ENCODE results near the gene UBTD1. TPM values are rescaled to one million over a fixed set of nuclear protein-coding genes. Genes with fewer than 3 reads are reported as not detected.

UBTD1 gene
- total RNA-seq, 2 experiments from 2014 or later: 2.1 to 2.3 TPM

Other genes with a start within 250 kb of the UBTD1 start
- 10 to 100 TPM; 27.3 to 29.8 TPM for gene ARHGAP19, start 206.3 kb upstream of the UBTD1 start, total RNA-seq
- gene FRAT1, start 179.7 kb upstream of the UBTD1 start, total RNA-seq: 1 to 10 TPM; 3.1 to 3.4 TPM
- gene FRAT2, start 164.2 kb upstream of the UBTD1 start, total RNA-seq: 1 to 10 TPM; 8.5 to 8.7 TPM
- 100 to 1,000 TPM in 1 of 2 experiments, 10 to 100 TPM in 1; 99.8 to 110 TPM for gene RRP12, start 97.6 kb upstream of the UBTD1 start, total RNA-seq
- gene PGAM1, start 72.7 kb upstream of the UBTD1 start, total RNA-seq: 1,000 to 10,000 TPM; 1,302 to 1,307 TPM
- 10 to 100 TPM; 62.5 to 63.3 TPM for gene EXOSC1, start 52.9 kb upstream of the UBTD1 start, total RNA-seq
- gene ZDHHC16, start 52.7 kb upstream of the UBTD1 start, total RNA-seq: 10 to 100 TPM; 55.0 to 57.3 TPM
- 100 to 1,000 TPM in 1 of 2 experiments, 10 to 100 TPM in 1; 98.0 to 100 TPM for gene MMS19, start 502 bp upstream of the UBTD1 start, total RNA-seq
- gene ANKRD2, start 73.9 kb downstream of the UBTD1 start, total RNA-seq: under 1 TPM in 1 of 2 experiments, not detected in 1; 0.13 TPM
- gene HOGA1, start 85.5 kb downstream of the UBTD1 start, total RNA-seq: not detected
- gene C10orf62, start 90.8 kb downstream of the UBTD1 start, total RNA-seq: not detected
- 1 to 10 TPM; 3.6 TPM for gene MORN4, start 134.6 kb downstream of the UBTD1 start, total RNA-seq
- 10 to 100 TPM; 14.6 to 15.0 TPM for gene PI4K2A, start 141.7 kb downstream of the UBTD1 start, total RNA-seq
- gene AVPI1, start 188.3 kb downstream of the UBTD1 start, total RNA-seq: 1 to 10 TPM; 2.5 to 3.0 TPM
- 1 to 10 TPM; 3.9 to 4.6 TPM for gene MARVELD1, start 214.8 kb downstream of the UBTD1 start, total RNA-seq
- 10 to 100 TPM; 28.3 to 30.4 TPM for gene ZFYVE27, start 238.2 kb downstream of the UBTD1 start, total RNA-seq

Measured in activated CD8-positive, alpha-beta memory T cell treated with anti-CD3 and anti-CD28 coated beads for 36 hours (primary cell).